GM21390 (cell line): ENCODE measurements around the gene PRKCZ.
"Not testable (repeated sequence)": the region's sequence is repeated elsewhere in the genome, so short reads cannot be mapped to it uniquely, and the experiment has no call there.

Source experiments
- ATAC-seq: cut with Tn5 transposase; IDR thresholded peaks from one replicate; pipeline ENCODE4 v1.9.1; 2021; ENCODE audit not compliant: unreplicated experiment

The PRKCZ gene

GRCh38 chr1:2130156-2130555, 79.9 kb downstream of the PRKCZ start:
- no peak for ATAC-seq

- no peak for ATAC-seq
Observed at GRCh38 chr1:2130871-2131289, 80.7 kb downstream of the PRKCZ start.

GRCh38 chr1:2132222-2133038, 82.2 kb downstream of the PRKCZ start:
- no peak for ATAC-seq

- peak; percentile 91 for ATAC-seq
Observed at GRCh38 chr1:2133039-2133878, 83.0 kb downstream of the PRKCZ start.

GRCh38 chr1:2133879-2134215, 83.6 kb downstream of the PRKCZ start:
- no peak for ATAC-seq

GRCh38 chr1:2134266-2134620, 84.0 kb downstream of the PRKCZ start:
- ATAC-seq = no peak

- ATAC-seq = no peak
Observed at GRCh38 chr1:2134621-2135307, 84.6 kb downstream of the PRKCZ start.

- ATAC-seq = no peak
Observed at GRCh38 chr1:2135441-2135841, 85.2 kb downstream of the PRKCZ start.

- no peak for ATAC-seq
Observed at GRCh38 chr1:2135941-2136340, 85.7 kb downstream of the PRKCZ start.

GRCh38 chr1:2136386-2137235, 86.4 kb downstream of the PRKCZ start:
- no peak for ATAC-seq

GRCh38 chr1:2137257-2138121, 87.3 kb downstream of the PRKCZ start:
- ATAC-seq = no peak

- not testable (repeated sequence) for ATAC-seq
Observed at GRCh38 chr1:2139156-2139555, 88.9 kb downstream of the PRKCZ start.

GRCh38 chr1:2141025-2141424, 90.8 kb downstream of the PRKCZ start:
- ATAC-seq = no peak

GRCh38 chr1:2143814-2144500, 93.7 kb downstream of the PRKCZ start:
- ATAC-seq = no peak

- ATAC-seq = no peak
Observed at GRCh38 chr1:2144501-2145090, 94.4 kb downstream of the PRKCZ start.

- no peak for ATAC-seq
Observed at GRCh38 chr1:2145946-2146835, 96.0 kb downstream of the PRKCZ start.

- no peak for ATAC-seq
Observed at GRCh38 chr1:2146836-2147517, 96.8 kb downstream of the PRKCZ start.
